GM12878 (cell line): Measurements from ENCODE around the gene FAXC. TPM values are rescaled to one million over a fixed set of nuclear protein-coding genes. Genes with fewer than 3 reads are reported as not detected.

Source experiments
- CBX3 ChIP-seq: fragments of 200-600 bp; sonication (generic); IDR thresholded peaks from 2 replicates; pipeline ENCODE4 v1.6.1; 2016; ENCODE audit warnings: low read depth, borderline replicate concordance
- CREB1 ChIP-seq: IDR thresholded peaks from 2 replicates; pipeline ENCODE4 v1.6.1; 2012; ENCODE audit warnings: low read depth, mild to moderate bottlenecking, inconsistent platforms
- EP300 ChIP-seq, 2 experiments: fragments of 150-350 bp in 1 of 2; IDR thresholded peaks; 2 replicates each; pipeline ENCODE4 v1.6.1; 2011 to 2012; ENCODE audit warnings: low read depth in 2 of 2, low read length in 2 of 2, borderline replicate concordance in 1 of 2, improper control_type of control experiment in 1 of 2, inconsistent platforms in 1 of 2; ENCODE audit not compliant: control insufficient read depth in 1 of 2
- IRF4 ChIP-seq: IDR thresholded peaks from 2 replicates; pipeline ENCODE4 v1.6.1; 2011; ENCODE audit warnings: low read depth, low read length
- JUNB ChIP-seq: IDR thresholded peaks from 2 replicates; pipeline ENCODE4 v1.6.1; 2016; ENCODE audit warnings: antibody characterized with exemption, mild to moderate bottlenecking
- KDM1A ChIP-seq: fragments of 200-600 bp; sonication (generic); IDR thresholded peaks from 2 replicates; pipeline ENCODE4 v1.6.1; 2016; ENCODE audit warnings: borderline replicate concordance
- NFYA ChIP-seq: IDR thresholded peaks from 2 replicates; pipeline ENCODE4 v1.6.1; 2011; ENCODE audit warnings: low read depth, mild to moderate bottlenecking, low read length, improper control_type of control experiment, borderline replicate concordance
- NR2C1 ChIP-seq: fragments of 450-650 bp; IDR thresholded peaks from 2 replicates; pipeline ENCODE4 v1.6.1; 2017; ENCODE audit warnings: antibody characterized with exemption, mild to moderate bottlenecking, moderate library complexity
- NR2F1 ChIP-seq: fragments of 450-650 bp; conservative IDR thresholded peaks from 2 replicates; pipeline ENCODE4 v1.6.1; 2017; ENCODE audit warnings: mild to moderate bottlenecking
- RAD21 ChIP-seq: IDR thresholded peaks from 2 replicates; pipeline ENCODE4 v1.6.1; 2011; ENCODE audit warnings: mild to moderate bottlenecking, low read depth, low read length, moderate library complexity; ENCODE audit not compliant: insufficient read depth
- SMARCA5 ChIP-seq: fragments of 450-650 bp; IDR thresholded peaks from 2 replicates; pipeline ENCODE4 v1.6.1; 2017; ENCODE audit warnings: mild to moderate bottlenecking
- SMC3 ChIP-seq: IDR thresholded peaks from 2 replicates; pipeline ENCODE4 v1.6.1; 2011; ENCODE audit warnings: low read length, improper control_type of control experiment, borderline replicate concordance
- SPI1 ChIP-seq: IDR thresholded peaks from 2 replicates; pipeline ENCODE4 v1.6.1; 2011; ENCODE audit warnings: low read depth, mild to moderate bottlenecking, low read length, moderate library complexity, borderline replicate concordance; ENCODE audit not compliant: insufficient read depth
- SUPT20H ChIP-seq: IDR thresholded peaks from 2 replicates; pipeline ENCODE4 v1.6.1; 2011; ENCODE audit warnings: low read depth, mild to moderate bottlenecking, low read length, moderate library complexity, borderline replicate concordance; ENCODE audit not compliant: control insufficient read depth
- YY1 ChIP-seq: IDR thresholded peaks from 2 replicates; pipeline ENCODE4 v1.6.1; 2011; ENCODE audit warnings: low read depth, mild to moderate bottlenecking, low read length
- polyA plus RNA-seq, 11 experiments: library from polyadenylated mRNA; depleted of rRNA in 4 of 11; unstranded in 6 of 11; stranded (reverse) in 5 of 11; fragments of >200 nt; fragmentation: Nextera tagmentation in 4 of 11; fragmentation: Illumina TruSeq in 1 of 11; extraction: Ambion mirVana in 4 of 11; extraction: Trizol in 1 of 11; gene quantifications; 1 replicate in 1 of 11; 2 replicates in 10 of 11; pipeline versions ENCODE4 v1.2.1 to v1.2.3, GENCODE V29; 2011 to 2016; ENCODE audit warnings: inconsistent platforms in 2 of 11, missing spikeins in 2 of 11, low read depth in 1 of 11
- total RNA-seq, 4 experiments: library from RNA; depleted of rRNA in 3 of 4; stranded (reverse); fragments of >200 nt in 3 of 4; fragmentation: Illumina TruSeq in 1 of 4; extraction: Trizol in 1 of 4; gene quantifications; 2 replicates each; pipeline versions ENCODE4 v1.2.1 to v1.2.3, GENCODE V29; 2013 to 2021
- TF ChIP-seq, protein P1 (sequence below): IDR thresholded peaks from 2 replicates; pipeline ENCODE4 v1.6.1; 2012; ENCODE audit warnings: low read length, inconsistent platforms
- TF ChIP-seq, protein P2 (sequence below), 3 experiments: IDR thresholded peaks in 2 of 3; conservative IDR thresholded peaks in 1 of 3; 2 replicates each; pipeline ENCODE4 v1.5.1; 2011; ENCODE audit warnings: low read depth in 3 of 3, low read length in 3 of 3, mild to moderate bottlenecking in 3 of 3, control low read depth in 2 of 3, moderate library complexity in 2 of 3, inconsistent platforms in 1 of 3, mixed read lengths in 1 of 3; ENCODE audit not compliant: control insufficient read depth in 2 of 3, insufficient read depth in 1 of 3; ENCODE audit errors: extremely low read depth in 1 of 3
- TF ChIP-seq, protein P3 (sequence below): IDR thresholded peaks from 2 replicates; pipeline ENCODE4 v1.6.1; 2011; ENCODE audit warnings: low read depth, low read length, improper control_type of control experiment, borderline replicate concordance

Gene FAXC
- total and polyA plus RNA-seq, 10 of the 15 experiments (the other 5 are each of a cell fraction or from before 2014, with no cell fraction given), result not detected

DNA sequence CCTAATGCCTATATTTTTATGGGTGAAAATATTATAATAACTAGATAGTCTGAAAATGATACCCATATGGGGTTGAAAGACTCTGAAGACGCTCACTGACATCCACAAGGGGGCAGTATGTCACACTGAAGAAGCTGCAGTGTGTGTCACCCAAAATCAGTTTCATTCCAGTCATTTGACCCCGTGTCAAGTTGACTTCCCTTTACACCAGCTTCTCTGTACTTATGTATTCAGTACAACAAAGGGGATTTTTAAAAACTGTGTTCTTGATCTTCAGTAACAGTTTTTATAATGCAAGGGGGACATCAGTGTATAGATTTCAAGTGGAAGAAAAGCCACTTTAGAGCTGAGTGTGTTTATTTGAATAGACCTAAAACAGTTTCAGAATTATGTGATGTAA lies 19.3 kb downstream of the FAXC start (continued):
- TF ChIP-seq SMC3, result peak; percentile 63; the same call in 1 of the 2 replicates
- peak; percentile 95 for TF ChIP-seq NR2F1
- TF ChIP-seq CREB1, result 0 out of 2 replicates have a peak, but pooled peaks have one; percentile 29
- TF ChIP-seq, protein P1, sequence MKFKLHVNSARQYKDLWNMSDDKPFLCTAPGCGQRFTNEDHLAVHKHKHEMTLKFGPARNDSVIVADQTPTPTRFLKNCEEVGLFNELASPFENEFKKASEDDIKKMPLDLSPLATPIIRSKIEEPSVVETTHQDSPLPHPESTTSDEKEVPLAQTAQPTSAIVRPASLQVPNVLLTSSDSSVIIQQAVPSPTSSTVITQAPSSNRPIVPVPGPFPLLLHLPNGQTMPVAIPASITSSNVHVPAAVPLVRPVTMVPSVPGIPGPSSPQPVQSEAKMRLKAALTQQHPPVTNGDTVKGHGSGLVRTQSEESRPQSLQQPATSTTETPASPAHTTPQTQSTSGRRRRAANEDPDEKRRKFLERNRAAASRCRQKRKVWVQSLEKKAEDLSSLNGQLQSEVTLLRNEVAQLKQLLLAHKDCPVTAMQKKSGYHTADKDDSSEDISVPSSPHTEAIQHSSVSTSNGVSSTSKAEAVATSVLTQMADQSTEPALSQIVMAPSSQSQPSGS, result peak; percentile 36; the same call in 1 of the 2 replicates
- TF ChIP-seq IRF4, result 0 out of 2 replicates have a peak, but pooled peaks have one; percentile 35
- 0 out of 2 replicates have a peak, but pooled peaks have one; percentile 33 for TF ChIP-seq NR2C1
- TF ChIP-seq, protein P2, sequence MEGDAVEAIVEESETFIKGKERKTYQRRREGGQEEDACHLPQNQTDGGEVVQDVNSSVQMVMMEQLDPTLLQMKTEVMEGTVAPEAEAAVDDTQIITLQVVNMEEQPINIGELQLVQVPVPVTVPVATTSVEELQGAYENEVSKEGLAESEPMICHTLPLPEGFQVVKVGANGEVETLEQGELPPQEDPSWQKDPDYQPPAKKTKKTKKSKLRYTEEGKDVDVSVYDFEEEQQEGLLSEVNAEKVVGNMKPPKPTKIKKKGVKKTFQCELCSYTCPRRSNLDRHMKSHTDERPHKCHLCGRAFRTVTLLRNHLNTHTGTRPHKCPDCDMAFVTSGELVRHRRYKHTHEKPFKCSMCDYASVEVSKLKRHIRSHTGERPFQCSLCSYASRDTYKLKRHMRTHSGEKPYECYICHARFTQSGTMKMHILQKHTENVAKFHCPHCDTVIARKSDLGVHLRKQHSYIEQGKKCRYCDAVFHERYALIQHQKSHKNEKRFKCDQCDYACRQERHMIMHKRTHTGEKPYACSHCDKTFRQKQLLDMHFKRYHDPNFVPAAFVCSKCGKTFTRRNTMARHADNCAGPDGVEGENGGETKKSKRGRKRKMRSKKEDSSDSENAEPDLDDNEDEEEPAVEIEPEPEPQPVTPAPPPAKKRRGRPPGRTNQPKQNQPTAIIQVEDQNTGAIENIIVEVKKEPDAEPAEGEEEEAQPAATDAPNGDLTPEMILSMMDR (IDR thresholded peaks at IDR 0.05 in 2 of 3, conservative IDR thresholded peaks at IDR 0.05 in 1 of 3; ENCODE audit: control insufficient read depth in 2 of 3, extremely low read depth in 1 of 3, insufficient read depth in 1 of 3, low read depth in 3 of 3, low read length in 3 of 3), result peak; percentile 79 to 87 (median 82)
- TF ChIP-seq, protein P3, sequence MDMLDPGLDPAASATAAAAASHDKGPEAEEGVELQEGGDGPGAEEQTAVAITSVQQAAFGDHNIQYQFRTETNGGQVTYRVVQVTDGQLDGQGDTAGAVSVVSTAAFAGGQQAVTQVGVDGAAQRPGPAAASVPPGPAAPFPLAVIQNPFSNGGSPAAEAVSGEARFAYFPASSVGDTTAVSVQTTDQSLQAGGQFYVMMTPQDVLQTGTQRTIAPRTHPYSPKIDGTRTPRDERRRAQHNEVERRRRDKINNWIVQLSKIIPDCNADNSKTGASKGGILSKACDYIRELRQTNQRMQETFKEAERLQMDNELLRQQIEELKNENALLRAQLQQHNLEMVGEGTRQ, result no peak
- TF ChIP-seq YY1, result peak; percentile 60; the same call in 1 of the 2 replicates
- no peak for TF ChIP-seq NFYA
- no peak for TF ChIP-seq KDM1A
- peak; percentile 73 for TF ChIP-seq RAD21
- no peak for TF ChIP-seq CBX3
- peak; percentile 63 for TF ChIP-seq JUNB
- 0 out of 4 replicates have a peak, but pooled peaks of 1 of the 2 experiments have one; percentile 23 for TF ChIP-seq EP300 (IDR thresholded peaks at IDR 0.05; ENCODE audit: borderline replicate concordance in 1 of 2, control insufficient read depth in 1 of 2, low read depth in 2 of 2, low read length in 2 of 2)
- no peak for TF ChIP-seq SUPT20H
- TF ChIP-seq SMARCA5, result no peak; the same call in 1 of the 2 replicates
- TF ChIP-seq SPI1, result peak; percentile 62; the same call in 1 of the 2 replicates
